Astrocyte (in vitro differentiated cells and primary cell): ENCODE results near the gene DYRK3. TPM values are rescaled to one million over a fixed set of nuclear protein-coding genes. Genes with fewer than 3 reads are reported as not detected.

Experiments
- DNase-seq: peaks from one replicate; pipeline ENCODE4 v3.0.0-alpha.2; 2010; ENCODE audit warnings: low read depth
- FAIRE-seq: peaks from 2 replicates; lab custom pipeline; 2011; peaks lifted over from hg19 to GRCh38; lab: Jason Lieb, UNC
- H2AFZ ChIP-seq: 2 replicates; pipeline ENCODE4 v1.6.0; 2012; ENCODE audit warnings: low read depth, low read length, inconsistent platforms
- H3K27ac ChIP-seq: 2 replicates; pipeline ENCODE4 v1.5.1; 2011; ENCODE audit warnings: low read depth, low read length, inconsistent platforms
- H3K27me3 ChIP-seq: 2 replicates; pipeline ENCODE4 v1.6.0; 2011; ENCODE audit warnings: low read length, inconsistent platforms; ENCODE audit not compliant: insufficient read depth
- H3K36me3 ChIP-seq: 2 replicates; pipeline ENCODE4 v1.5.1; 2011; ENCODE audit warnings: low read length, inconsistent platforms; ENCODE audit not compliant: insufficient read depth
- H3K4me1 ChIP-seq: 2 replicates; pipeline ENCODE4 v1.5.1; 2011; ENCODE audit warnings: low read length, inconsistent platforms; ENCODE audit not compliant: insufficient read depth
- H3K4me2 ChIP-seq: 2 replicates; pipeline ENCODE4 v1.6.0; 2012; ENCODE audit warnings: low read length, inconsistent platforms
- H3K4me3 ChIP-seq: 2 replicates; pipeline ENCODE4 v1.5.1; 2011; ENCODE audit warnings: low read depth, mild to moderate bottlenecking, low read length, inconsistent platforms; ENCODE audit not compliant: insufficient read depth
- H3K79me2 ChIP-seq: 2 replicates; pipeline ENCODE4 v1.6.0; 2012; ENCODE audit warnings: mild to moderate bottlenecking, low read length, inconsistent platforms; ENCODE audit not compliant: insufficient read depth
- H3K9ac ChIP-seq: 2 replicates; pipeline ENCODE4 v1.6.0; 2012; ENCODE audit warnings: mild to moderate bottlenecking, low read length, inconsistent platforms
- H3K9me3 ChIP-seq: 2 replicates; pipeline ENCODE4 v1.5.1; 2012; ENCODE audit warnings: low read depth, mild to moderate bottlenecking, low read length, inconsistent platforms; ENCODE audit not compliant: insufficient read depth
- H4K20me1 ChIP-seq: 2 replicates; pipeline ENCODE4 v1.6.0; 2012; ENCODE audit warnings: low read length, inconsistent platforms; ENCODE audit not compliant: insufficient read depth
- H3K27ac Mint-ChIP-seq: one replicate; pipeline ENCODE4 v1.8.0; 2021; ENCODE audit warnings: mild to moderate bottlenecking, mixed read lengths; ENCODE audit not compliant: unreplicated experiment
- H3K27me3 Mint-ChIP-seq: one replicate; pipeline ENCODE4 v1.8.0; 2021; ENCODE audit warnings: low read depth, mixed read lengths; ENCODE audit not compliant: unreplicated experiment
- H3K36me3 Mint-ChIP-seq: one replicate; pipeline ENCODE4 v1.8.0; 2021; ENCODE audit warnings: low read depth, mixed read lengths; ENCODE audit not compliant: unreplicated experiment
- H3K4me1 Mint-ChIP-seq: one replicate; pipeline ENCODE4 v1.8.0; 2021; ENCODE audit warnings: low read depth, mixed read lengths; ENCODE audit not compliant: unreplicated experiment
- H3K4me3 Mint-ChIP-seq: one replicate; pipeline ENCODE4 v1.8.0; 2021; ENCODE audit warnings: mild to moderate bottlenecking, moderate library complexity, mixed read lengths; ENCODE audit not compliant: unreplicated experiment
- H3K9me3 Mint-ChIP-seq: one replicate; pipeline ENCODE4 v1.8.0; 2021; ENCODE audit warnings: mild to moderate bottlenecking, mixed read lengths; ENCODE audit not compliant: unreplicated experiment
- CTCF ChIP-seq: IDR thresholded peaks from 2 replicates; pipeline ENCODE4 v1.5.1; 2011; ENCODE audit warnings: low read depth, mild to moderate bottlenecking, inconsistent platforms, low read length, moderate library complexity; ENCODE audit not compliant: insufficient read depth
- EZH2 ChIP-seq: IDR thresholded peaks from 2 replicates; pipeline ENCODE4 v1.6.1; 2012; ENCODE audit warnings: mild to moderate bottlenecking, low read length, inconsistent platforms; ENCODE audit not compliant: insufficient read depth
- total RNA-seq: library from RNA; stranded (reverse); gene quantifications from 2 replicates; pipeline ENCODE4 v1.2.1, GENCODE V29; 2021

DYRK3 gene
- total RNA-seq, 1 donor from 2014 or later: 8.2 TPM

DNA sequence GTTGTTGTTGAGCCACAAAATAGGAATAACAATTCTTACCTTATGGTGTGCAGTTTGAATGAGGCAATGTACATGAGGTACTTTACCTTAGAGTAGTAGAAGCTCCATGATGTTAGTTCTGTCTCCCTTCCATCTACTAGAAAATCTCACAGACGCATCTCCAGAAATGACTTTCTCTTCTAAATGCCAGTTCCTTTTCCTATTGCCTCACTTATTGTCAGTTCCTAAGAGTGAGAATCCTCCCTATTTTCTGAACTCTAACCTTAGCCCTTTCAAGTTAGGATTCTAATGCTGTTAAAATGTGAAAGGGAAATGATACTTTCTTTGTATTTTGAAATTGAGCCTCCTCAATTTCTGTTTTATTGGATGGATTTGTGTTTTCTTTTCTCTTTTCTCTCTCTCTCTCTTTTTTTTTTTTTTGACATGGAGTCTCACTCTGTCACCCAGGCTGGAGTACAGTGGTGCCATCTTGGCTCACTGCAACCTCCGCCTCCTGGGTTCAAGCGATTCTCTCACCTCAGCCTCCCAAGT, 30.8 kb downstream of the DYRK3 start:
- Mint-ChIP-seq H3K27ac (no peak overlapping the region), H3K4me3 (no peak overlapping the region), H3K36me3 (no peaks in the 10 kb centered on the region), H3K4me1 (no peaks in the 10 kb centered on the region), H3K27me3 (peaks cover 55% of the 10 kb centered on the region), H3K9me3 (no peaks in the 10 kb centered on the region)
- no peak overlapping the region for H2AFZ ChIP-seq
- H3K4me3 ChIP-seq: no peak overlapping the region
- H3K4me1 ChIP-seq: peaks cover 6% of the 10 kb centered on the region
- FAIRE-seq (no peak), DNase-seq (no peak)
- no peaks in the 10 kb centered on the region for H3K36me3 ChIP-seq
- no peak overlapping the region for H3K27ac ChIP-seq
- H3K9ac ChIP-seq: no peak overlapping the region
- no peak for TF ChIP-seq CTCF
- TF ChIP-seq EZH2: no peak
- no peaks in the 10 kb centered on the region for H4K20me1 ChIP-seq
- H3K4me2 ChIP-seq: no peak overlapping the region
- H3K27me3 ChIP-seq: peaks cover 34% of the 10 kb centered on the region
- H3K79me2 ChIP-seq: no peaks in the 10 kb centered on the region
- H3K9me3 ChIP-seq: no peaks in the 10 kb centered on the region

- peaks cover 33% of the 10 kb centered on the region for H3K27me3 ChIP-seq
- no peaks in the 10 kb centered on the region for H3K36me3 ChIP-seq
- FAIRE-seq: no peak
- H3K4me3 ChIP-seq: no peak overlapping the region
- Mint-ChIP-seq H3K4me1 (no peaks in the 10 kb centered on the region), H3K4me3 (no peak overlapping the region), H3K27ac (no peak overlapping the region), H3K27me3 (peaks cover 51% of the 10 kb centered on the region), H3K36me3 (no peaks in the 10 kb centered on the region), H3K9me3 (no peaks in the 10 kb centered on the region)
- H2AFZ ChIP-seq: no peak overlapping the region
- H3K9me3 ChIP-seq: no peaks in the 10 kb centered on the region
- DNase-seq: no peak
- H3K4me2 ChIP-seq: no peak overlapping the region
- no peaks in the 10 kb centered on the region for H3K79me2 ChIP-seq
- H3K9ac ChIP-seq: no peak overlapping the region
- H3K4me1 ChIP-seq: peaks cover 6% of the 10 kb centered on the region
- no peak overlapping the region for H3K27ac ChIP-seq
- H4K20me1 ChIP-seq: no peaks in the 10 kb centered on the region
- TF ChIP-seq CTCF: no peak
- TF ChIP-seq EZH2: no peak
These were observed 31.8 kb downstream of the DYRK3 start for GRCh38 chr1:206666954-206667665.

GRCh38 chr1:206668351-206668750, 33.0 kb downstream of the DYRK3 start:
- H3K4me1 ChIP-seq: peaks cover 6% of the 10 kb centered on the region
- no peak overlapping the region for H3K27ac Mint-ChIP-seq
- no peaks in the 10 kb centered on the region for H3K9me3 ChIP-seq
- TF ChIP-seq EZH2 (no peak), CTCF (no peak)
- no peaks in the 10 kb centered on the region for H3K36me3 Mint-ChIP-seq
- DNase-seq (no peak), FAIRE-seq (no peak)
- no peaks in the 10 kb centered on the region for H3K4me1 Mint-ChIP-seq
- no peak overlapping the region for H3K9ac ChIP-seq
- peaks cover 39% of the 10 kb centered on the region for H3K27me3 Mint-ChIP-seq
- H4K20me1 ChIP-seq: no peaks in the 10 kb centered on the region
- H3K27me3 ChIP-seq: peaks cover 24% of the 10 kb centered on the region
- no peak overlapping the region for H3K4me2 ChIP-seq
- no peaks in the 10 kb centered on the region for H3K79me2 ChIP-seq
- no peaks in the 10 kb centered on the region for H3K36me3 ChIP-seq
- no peak overlapping the region for H3K27ac ChIP-seq
- H3K4me3 ChIP-seq: no peak overlapping the region
- no peak overlapping the region for H3K4me3 Mint-ChIP-seq
- no peak overlapping the region for H2AFZ ChIP-seq
- no peaks in the 10 kb centered on the region for H3K9me3 Mint-ChIP-seq
